Stimulated activated CD8-positive, alpha-beta memory T cell treated with anti-CD3 and anti-CD28 coated beads, Interleukin-4, amount 100 ng/mL, for 48 hours (primary cell): ENCODE measurements around the gene SAMD11.
A peak's percentile ranks its signal among the peaks of the same experiment; 100 is the strongest.
"Not testable (repeated sequence)": the region's sequence is repeated elsewhere in the genome, so short reads cannot be mapped to it uniquely, and the experiment has no call there.

Source experiments
- DNase-seq: peaks from one replicate; pipeline ENCODE4 v3.0.0-alpha.2; 2020

The SAMD11 gene

GRCh38 chr1:946811-947210 lies 23.1 kb downstream of the SAMD11 start:
- not testable (repeated sequence) for DNase-seq

GRCh38 chr1:947958-948357 lies 24.2 kb downstream of the SAMD11 start:
- no peak for DNase-seq

GRCh38 chr1:950268-950667 lies 26.5 kb downstream of the SAMD11 start:
- no peak for DNase-seq

GRCh38 chr1:950881-951280 lies 27.2 kb downstream of the SAMD11 start:
- no peak for DNase-seq

GRCh38 chr1:951364-951763 lies 27.6 kb downstream of the SAMD11 start:
- no peak for DNase-seq

- no peak for DNase-seq
These were observed 28.5 kb downstream of the SAMD11 start for GRCh38 chr1:952201-952600.

- no peak for DNase-seq
These were observed 28.9 kb downstream of the SAMD11 start for GRCh38 chr1:952603-953002.

- DNase-seq: no peak
These were observed 30.0 kb downstream of the SAMD11 start for GRCh38 chr1:953524-954320.

GRCh38 chr1:954927-955326 lies 31.2 kb downstream of the SAMD11 start:
- DNase-seq: no peak

- DNase-seq: no peak
These were observed 31.8 kb downstream of the SAMD11 start for GRCh38 chr1:955474-955873.

- DNase-seq: no peak
These were observed 32.9 kb downstream of the SAMD11 start for GRCh38 chr1:956636-957035.

- DNase-seq: peak; percentile 98
These were observed 35.4 kb downstream of the SAMD11 start, which contains the start of gene NOC2L for GRCh38 chr1:958823-959730. Gene NOC2L (minus strand): TSS chr1:959256. CDS start chr1:959240, 16 bp downstream.

GRCh38 chr1:959731-960362 lies 36.1 kb downstream of the SAMD11 start:
- DNase-seq: no peak

GRCh38 chr1:960363-961131 lies 36.8 kb downstream of the SAMD11 start, which contains the start of gene KLHL17:
Gene KLHL17 (plus strand): TSS chr1:960584. CDS start chr1:960694, 110 bp downstream.
- DNase-seq: peak; percentile 89

GRCh38 chr1:961132-961669 lies 37.5 kb downstream of the SAMD11 start:
- DNase-seq: no peak

GRCh38 chr1:962381-963300 lies 38.9 kb downstream of the SAMD11 start:
- no peak for DNase-seq

GRCh38 chr1:963301-963651 lies 39.6 kb downstream of the SAMD11 start:
- no peak for DNase-seq

GRCh38 chr1:963746-964525 lies 40.2 kb downstream of the SAMD11 start:
- no peak for DNase-seq

GRCh38 chr1:964691-965525 lies 41.2 kb downstream of the SAMD11 start:
- DNase-seq: no peak
